Activated CD8-positive, alpha-beta memory T cell treated with anti-CD3 and anti-CD28 coated beads for 24 hours (primary cell): ENCODE measurements around the gene RAB34.

Experiments used
- DNase-seq: peaks from one replicate; pipeline ENCODE4 v3.0.0-alpha.2; 2020

The RAB34 gene

GRCh38 chr17:28675490-28675889 is 42.2 kb downstream of the RAB34 start:
- no peak for DNase-seq

GRCh38 chr17:28669918-28670317 is 47.8 kb downstream of the RAB34 start:
- no peak for DNase-seq

- DNase-seq = no peak
These were observed 49.8 kb downstream of the RAB34 start for GRCh38 chr17:28667870-28668269.

- no peak for DNase-seq
These were observed 51.7 kb downstream of the RAB34 start for GRCh38 chr17:28665994-28666393.
